Endothelial cell (in vitro differentiated cells): Measurements from ENCODE around the gene PDE1A. TPM values are rescaled to one million over a fixed set of nuclear protein-coding genes. Genes with fewer than 3 reads are reported as not detected.

ENCODE experiments used
- DNase-seq: peaks from one replicate; pipeline ENCODE4 v3.0.0; 2021; ENCODE audit warnings: low spot score
- H3K27ac Mint-ChIP-seq: one replicate; pipeline ENCODE4 v1.8.0; 2021; ENCODE audit warnings: mixed read lengths, inconsistent platforms; ENCODE audit not compliant: unreplicated experiment
- H3K27me3 Mint-ChIP-seq: one replicate; pipeline ENCODE4 v1.8.0; 2021; ENCODE audit warnings: mild to moderate bottlenecking, moderate library complexity, mixed read lengths, inconsistent platforms; ENCODE audit not compliant: unreplicated experiment
- H3K36me3 Mint-ChIP-seq: one replicate; pipeline ENCODE4 v1.8.0; 2021; ENCODE audit warnings: mild to moderate bottlenecking, low read depth, mixed read lengths, inconsistent platforms; ENCODE audit not compliant: unreplicated experiment
- H3K4me1 Mint-ChIP-seq: one replicate; pipeline ENCODE4 v1.8.0; 2021; ENCODE audit warnings: mild to moderate bottlenecking, mixed read lengths, inconsistent platforms; ENCODE audit not compliant: unreplicated experiment
- H3K4me3 Mint-ChIP-seq: one replicate; pipeline ENCODE4 v1.8.0; 2021; ENCODE audit warnings: mild to moderate bottlenecking, mixed read lengths, inconsistent platforms; ENCODE audit not compliant: unreplicated experiment
- H3K9me3 Mint-ChIP-seq: one replicate; pipeline ENCODE4 v1.8.0; 2021; ENCODE audit warnings: mixed read lengths, inconsistent platforms; ENCODE audit not compliant: unreplicated experiment
- CTCF ChIP-seq: fragments of 200-600 bp; sonication (generic); IDR thresholded peaks from one replicate; pipeline ENCODE4 v1.5.0; 2021; ENCODE audit warnings: antibody characterized with exemption; ENCODE audit not compliant: unreplicated experiment
- total RNA-seq: library from RNA; stranded (reverse); fragmentation: NEBNext Ultra II Directional; extraction: Animal tissue kit (Norgen Biotek cat#: 25700); gene quantifications from one replicate; pipeline ENCODE4 v1.2.1, GENCODE V29; 2021; ENCODE audit not compliant: unreplicated experiment

Gene PDE1A
- total RNA-seq, 1 donor from 2014 or later, result 21.6 TPM

- no peaks in the 10 kb centered on the region for H3K36me3 Mint-ChIP-seq
- no peak overlapping the region for H3K27ac Mint-ChIP-seq
- TF ChIP-seq CTCF, result no peak
- H3K9me3 Mint-ChIP-seq, result no peaks in the 10 kb centered on the region
- no peaks in the 10 kb centered on the region for H3K4me1 Mint-ChIP-seq
- H3K4me3 Mint-ChIP-seq, result no peak overlapping the region
- H3K27me3 Mint-ChIP-seq, result peaks cover 3% of the 10 kb centered on the region
- no peak for DNase-seq
Observed at GRCh38 chr2:182191061-182191460, 235.8 kb downstream of the PDE1A start.

GRCh38 chr2:182187130-182187529, 239.7 kb downstream of the PDE1A start:
- Mint-ChIP-seq H3K36me3 (peaks cover 6% of the 10 kb centered on the region), H3K27ac (no peak overlapping the region), H3K4me1 (no peaks in the 10 kb centered on the region), H3K4me3 (no peak overlapping the region), H3K27me3 (peaks cover 3% of the 10 kb centered on the region), H3K9me3 (no peaks in the 10 kb centered on the region)
- TF ChIP-seq CTCF, result no peak
- DNase-seq, result no peak

GRCh38 chr2:182186132-182186735, 240.6 kb downstream of the PDE1A start:
- Mint-ChIP-seq H3K4me3 (no peak overlapping the region), H3K36me3 (peaks cover 6% of the 10 kb centered on the region), H3K27me3 (peaks cover 3% of the 10 kb centered on the region), H3K9me3 (no peaks in the 10 kb centered on the region), H3K27ac (no peak overlapping the region), H3K4me1 (no peaks in the 10 kb centered on the region)
- DNase-seq, result peak; percentile 10
- peak; percentile 96 for TF ChIP-seq CTCF

- H3K36me3 Mint-ChIP-seq, result peaks cover 6% of the 10 kb centered on the region
- no peak overlapping the region for H3K4me3 Mint-ChIP-seq
- no peak for DNase-seq
- H3K27ac Mint-ChIP-seq, result no peak overlapping the region
- TF ChIP-seq CTCF, result no peak
- no peaks in the 10 kb centered on the region for H3K9me3 Mint-ChIP-seq
- no peaks in the 10 kb centered on the region for H3K4me1 Mint-ChIP-seq
- H3K27me3 Mint-ChIP-seq, result peaks cover 3% of the 10 kb centered on the region
Observed at GRCh38 chr2:182182436-182182835, 244.4 kb downstream of the PDE1A start.

- H3K4me3 Mint-ChIP-seq, result no peak overlapping the region
- DNase-seq, result no peak
- H3K27ac Mint-ChIP-seq, result no peak overlapping the region
- H3K27me3 Mint-ChIP-seq, result peaks cover 3% of the 10 kb centered on the region
- H3K4me1 Mint-ChIP-seq, result no peaks in the 10 kb centered on the region
- peaks cover 6% of the 10 kb centered on the region for H3K36me3 Mint-ChIP-seq
- TF ChIP-seq CTCF, result no peak
- H3K9me3 Mint-ChIP-seq, result no peaks in the 10 kb centered on the region
Observed at GRCh38 chr2:182181381-182181780, 245.5 kb downstream of the PDE1A start.
